A673 (cell line): ENCODE measurements around the gene RAB33B. TPM values are rescaled to one million over a fixed set of nuclear protein-coding genes. Genes with fewer than 3 reads are reported as not detected.

Experiments
- BruUV-seq: library from RNA; stranded (reverse); fragments of 400-500 nt; replicated peaks from 2 replicates; lab custom pipeline; 2021; lab: Mats Ljungman, UMichigan
- CTCF ChIA-PET: fragments of 300-600 bp; sonication (Branson Sonifier 250); formaldehyde crosslinking; loops from one replicate; lab custom pipeline; 2022; ENCODE audit warnings: antibody characterized with exemption; lab: Charles Lee
- POLR2A ChIA-PET: fragments of 300-600 bp; sonication (Branson Sonifier 250); formaldehyde crosslinking; loops from one replicate; lab custom pipeline; 2022; ENCODE audit warnings: antibody characterized with exemption; ENCODE audit not compliant: low non-redundant PET; lab: Charles Lee
- DNase-seq: peaks from one replicate; pipeline ENCODE4 v3.0.0-alpha.2; 2015; ENCODE audit warnings: low spot score
- H3K27ac ChIP-seq: fragments of 200-600 bp; sonication (generic); 2 replicates; pipeline ENCODE4 v1.5.1; 2016; ENCODE audit warnings: mixed run types, low read depth, mild to moderate bottlenecking, mixed read lengths, antibody characterized with exemption, low read length; ENCODE audit not compliant: poor library complexity, severe bottlenecking
- H3K27me3 ChIP-seq: fragments of 200-600 bp; sonication (generic); replicated peaks from 2 replicates; pipeline ENCODE4 v1.6.1; 2017; ENCODE audit warnings: mixed run types, low read depth, mild to moderate bottlenecking, mixed read lengths, antibody characterized with exemption, low read length; ENCODE audit not compliant: insufficient read depth, poor library complexity
- H3K36me3 ChIP-seq: fragments of 200-600 bp; sonication (generic); 2 replicates; pipeline ENCODE4 v1.6.1; 2016; ENCODE audit warnings: mixed run types, mild to moderate bottlenecking, mixed read lengths, antibody characterized with exemption, low read length; ENCODE audit not compliant: insufficient read depth, poor library complexity, severe bottlenecking
- H3K4me1 ChIP-seq: fragments of 200-600 bp; sonication (generic); 2 replicates; pipeline ENCODE4 v1.6.1; 2017; ENCODE audit warnings: mixed run types, mild to moderate bottlenecking, mixed read lengths, antibody characterized with exemption, low read length; ENCODE audit not compliant: insufficient read depth, poor library complexity, severe bottlenecking
- H3K4me3 ChIP-seq: fragments of 200-600 bp; sonication (generic); 2 replicates; pipeline ENCODE4 v1.5.1; 2016; ENCODE audit warnings: low read depth, mixed run types, mild to moderate bottlenecking, mixed read lengths, low read length; ENCODE audit not compliant: poor library complexity, severe bottlenecking
- H3K9me3 ChIP-seq: fragments of 200-600 bp; sonication (generic); 2 replicates; pipeline ENCODE4 v1.6.1; 2016; ENCODE audit warnings: mixed run types, low read depth, mild to moderate bottlenecking, mixed read lengths, antibody characterized with exemption, low read length; ENCODE audit not compliant: poor library complexity, severe bottlenecking
- CTCF ChIP-seq: fragments of 300-800, 200-600 bp; sonication (generic); conservative IDR thresholded peaks from 2 replicates; pipeline ENCODE4 v1.5.1; 2017; ENCODE audit warnings: low read depth, mild to moderate bottlenecking, antibody characterized with exemption, low read length, moderate library complexity, mixed read lengths
- EZH2 ChIP-seq: fragments of 200-600 bp; sonication (generic); IDR thresholded peaks from 2 replicates; pipeline ENCODE4 v1.6.1; 2017; ENCODE audit warnings: borderline replicate concordance, low read depth, mild to moderate bottlenecking, mixed read lengths, antibody characterized with exemption, low read length; ENCODE audit not compliant: poor library complexity, severe bottlenecking
- intact Hi-C: fragments of 100-400 bp; cut with micrococcal nuclease; formaldehyde crosslinking; loops from one replicate; pipeline ENCODE4 v1.10.0; 2022; ENCODE audit not compliant: unreplicated experiment
- total RNA-seq: library from RNA; stranded (reverse); gene quantifications from 2 replicates; pipeline ENCODE4 v1.2.3, GENCODE V29; 2021

RAB33B gene
- total RNA-seq, 1 experiment from 2014 or later: 8.5 TPM

DNA sequence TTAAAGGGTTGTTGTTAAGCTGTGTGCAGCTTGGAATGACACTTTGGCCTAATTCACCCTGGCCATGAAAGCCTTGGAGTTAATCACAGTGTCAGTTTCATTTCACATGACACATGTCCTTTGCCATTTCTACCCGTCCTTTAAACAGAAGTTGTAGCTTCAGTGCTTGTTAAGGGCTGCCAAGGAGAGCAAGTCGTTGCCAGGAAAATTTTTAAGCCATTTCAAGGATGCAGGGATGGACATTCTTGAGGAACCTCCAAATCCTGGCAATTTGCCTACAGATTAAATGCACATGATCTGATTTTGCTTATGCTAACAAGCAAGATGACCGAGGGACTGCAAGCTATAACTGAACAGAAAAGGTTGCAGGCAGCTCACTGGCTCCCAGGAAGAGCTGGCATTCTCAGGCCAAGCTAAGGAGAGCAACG is 61.6 kb downstream of the RAB33B start:
- CTCF ChIA-PET: interaction anchor here (0.6 kb wide), 1 partner anchor 62 kb away, joined by 4 read pairs; no protein-coding TSS in a partner anchor
- H3K4me1 ChIP-seq: peaks cover 7% of the 10 kb centered on the region

GRCh38 chr4:139521754-139522401 is 68.0 kb downstream of the RAB33B start:
- CTCF ChIA-PET: interaction anchor here (0.5 to 0.6 kb wide), 2 partner anchors 9 to 55 kb away, joined by 4 to 5 read pairs; no protein-coding TSS in a partner anchor
- H3K9me3 ChIP-seq: no peaks in the 10 kb centered on the region
- no peaks in the 10 kb centered on the region for H3K27me3 ChIP-seq
- H3K36me3 ChIP-seq: peaks cover 63% of the 10 kb centered on the region
- TF ChIP-seq CTCF (no peak), EZH2 (no peak)
- H3K27ac ChIP-seq: no peak overlapping the region
- BruUV-seq: no TSS peak
- intact Hi-C loops: no loop called here
- no peak overlapping the region for H3K4me3 ChIP-seq
- H3K4me1 ChIP-seq: peaks cover 5% of the 10 kb centered on the region
- no peak for DNase-seq
- POLR2A ChIA-PET: no interaction called here

More for the DNA sequence above, 61.6 kb downstream of the RAB33B start:
- no peak overlapping the region for H3K4me3 ChIP-seq
- peaks cover 48% of the 10 kb centered on the region for H3K36me3 ChIP-seq
- intact Hi-C loops: loop anchor here (10.0 kb wide), 1 partner anchor 331 kb away; no protein-coding TSS in a partner anchor
- DNase-seq: no peak
- no peaks in the 10 kb centered on the region for H3K9me3 ChIP-seq
- BruUV-seq: no TSS peak
- POLR2A ChIA-PET: no interaction called here
- no peaks in the 10 kb centered on the region for H3K27me3 ChIP-seq
- no peak overlapping the region for H3K27ac ChIP-seq
- TF ChIP-seq EZH2 (no peak), CTCF (no peak)

- no peak for TF ChIP-seq CTCF
- TF ChIP-seq EZH2: no peak
- peaks cover 5% of the 10 kb centered on the region for H3K4me1 ChIP-seq
- H3K27me3 ChIP-seq: no peaks in the 10 kb centered on the region
- DNase-seq: no peak
- intact Hi-C loops: no loop called here
- no TSS peak for BruUV-seq
- ChIA-PET CTCF (interaction anchor here (0.5 to 0.6 kb wide), 2 partner anchors 9 to 56 kb away, joined by 4 to 5 read pairs; no protein-coding TSS in a partner anchor), POLR2A (interaction anchor here (0.5 kb wide), 1 partner anchor 111 kb away, joined by 3 read pairs; no protein-coding TSS in a partner anchor)
- no peak overlapping the region for H3K4me3 ChIP-seq
- H3K9me3 ChIP-seq: no peaks in the 10 kb centered on the region
- peaks cover 63% of the 10 kb centered on the region for H3K36me3 ChIP-seq
- H3K27ac ChIP-seq: no peak overlapping the region
Measured at GRCh38 chr4:139522457-139522856, 68.5 kb downstream of the RAB33B start.
